Activated CD4-positive, CD25-positive, alpha-beta regulatory T cell treated with anti-CD3 and anti-CD28 coated beads, Interleukin-2, amount 50 U/mL, for 72 hours (primary cell): Measurements from ENCODE around the gene UMOD.

Experiments used
- DNase-seq: peaks from one replicate; pipeline ENCODE4 v3.0.0; 2021

The UMOD gene

DNA sequence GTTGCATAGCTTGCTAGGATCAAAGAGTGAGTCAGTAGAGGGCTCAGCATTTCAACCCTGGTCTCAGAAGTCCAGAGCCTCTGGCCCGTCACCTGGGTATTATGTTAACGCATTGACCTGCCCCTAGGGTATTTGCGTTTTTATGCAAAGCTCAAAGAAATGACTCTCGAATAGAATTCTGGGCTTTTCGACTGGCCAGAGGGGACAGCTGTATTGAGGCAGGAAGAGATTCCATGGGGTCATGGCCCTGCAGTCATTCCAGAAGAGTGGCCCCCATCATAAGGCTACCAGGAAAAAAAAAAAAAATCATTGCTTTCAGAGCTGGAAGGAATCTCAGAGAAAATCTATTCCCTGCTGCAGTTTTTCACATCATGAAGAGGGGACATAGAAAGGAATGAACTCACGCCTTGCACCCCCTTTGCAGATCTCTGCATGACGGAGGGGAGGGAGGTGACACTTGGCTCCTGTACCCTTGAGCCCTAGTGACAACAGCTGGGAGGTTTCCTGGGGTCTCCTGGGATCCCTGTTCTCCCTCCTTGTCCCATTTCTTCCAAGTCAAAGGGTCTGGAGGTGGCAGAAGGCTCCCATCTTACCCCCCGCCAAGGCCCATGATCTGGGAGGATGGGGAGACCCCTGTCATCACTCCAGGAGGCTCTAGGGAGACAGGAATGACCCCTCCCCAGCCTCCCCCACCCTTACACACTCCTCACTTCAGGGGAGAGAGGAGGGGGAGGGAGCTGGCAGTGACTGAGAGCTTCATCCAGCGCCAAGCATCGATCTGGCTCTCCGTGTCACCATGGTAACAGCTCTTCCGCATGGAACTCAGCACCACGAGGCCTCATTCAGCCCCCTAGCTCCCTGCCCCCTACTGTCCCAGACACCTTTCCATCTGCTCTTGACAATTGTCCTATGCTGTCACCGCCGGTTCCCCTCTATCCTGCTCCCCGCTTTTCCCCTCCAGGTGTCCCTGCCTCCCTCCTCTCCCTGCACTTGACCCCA lies 61.0 kb downstream of the UMOD start:
- no peak for DNase-seq

- DNase-seq, result no peak
Measured at GRCh38 chr16:20289571-20289970, 62.9 kb downstream of the UMOD start.

DNA sequence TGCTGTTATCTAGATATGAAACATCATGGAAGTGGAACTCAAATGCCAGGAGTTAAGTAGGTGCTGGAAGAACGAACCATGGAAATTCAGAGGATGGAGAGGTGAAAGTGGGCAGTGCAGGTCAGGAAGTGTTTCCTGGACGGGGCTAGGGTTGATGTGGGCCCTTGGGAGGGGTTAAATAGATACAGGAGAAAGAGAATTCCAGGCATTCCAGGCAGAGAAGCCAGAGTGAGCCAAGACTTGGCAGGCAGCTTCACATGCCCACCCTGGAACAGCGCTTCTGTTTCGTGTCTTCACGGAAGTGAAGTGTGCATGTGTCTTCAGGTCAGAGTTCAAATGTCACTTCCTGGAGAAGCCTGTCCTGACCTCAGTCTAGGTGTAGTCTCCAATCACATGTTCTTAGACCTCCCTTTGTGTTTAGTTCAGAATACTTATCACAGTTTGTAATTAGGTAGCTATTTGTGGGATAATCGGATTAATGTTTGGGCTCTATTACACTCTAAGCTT lies 66.5 kb downstream of the UMOD start:
- no peak for DNase-seq
